PC-9 (cell line): ENCODE data around the gene ADAP1. TPM values are rescaled to one million over a fixed set of nuclear protein-coding genes. Genes with fewer than 3 reads are reported as not detected.
A peak's percentile ranks its signal among the peaks of the same experiment; 100 is the strongest.

ENCODE experiments used
- BruUV-seq: library from RNA; stranded (reverse); fragments of 400-500 nt; replicated peaks from 2 replicates; lab custom pipeline; 2021; lab: Mats Ljungman, UMichigan
- CTCF ChIA-PET: fragments of 300-600 bp; sonication (Branson Sonifier 250); formaldehyde crosslinking; loops from one replicate; lab custom pipeline; 2022; ENCODE audit warnings: antibody characterized with exemption; lab: Charles Lee
- POLR2A ChIA-PET: fragments of 300-600 bp; sonication (Branson Sonifier 250); formaldehyde crosslinking; loops from one replicate; lab custom pipeline; 2022; ENCODE audit warnings: antibody characterized with exemption; ENCODE audit not compliant: unreplicated experiment; lab: Charles Lee
- DNase-seq, 2 experiments: peaks; one replicate each; pipeline versions ENCODE4 v3.0.0 to v3.0.0-alpha.2; 2015 to 2022; ENCODE audit warnings: mixed read lengths in 1 of 2
- H2AFZ ChIP-seq: fragments of 200-600 bp; sonication (generic); 2 replicates; pipeline ENCODE4 v1.8.1; 2017; ENCODE audit warnings: antibody characterized with exemption
- H3F3A ChIP-seq: fragments of 200-600 bp; sonication (generic); 2 replicates; pipeline ENCODE4 v1.8.1; 2017; ENCODE audit warnings: antibody characterized with exemption, mild to moderate bottlenecking, low read depth; ENCODE audit not compliant: insufficient read depth
- H3K27ac ChIP-seq: fragments of 200-600 bp; sonication (generic); 2 replicates; pipeline ENCODE4 v1.6.1; 2016; ENCODE audit warnings: mixed run types
- H3K27me3 ChIP-seq: fragments of 200-600 bp; sonication (generic); 2 replicates; pipeline ENCODE4 v1.6.1; 2016; ENCODE audit warnings: low read depth, mixed run types; ENCODE audit not compliant: insufficient read depth
- H3K36me3 ChIP-seq: fragments of 200-600 bp; sonication (generic); 2 replicates; pipeline ENCODE4 v1.6.1; 2016; ENCODE audit warnings: low read depth, mixed run types
- H3K4me1 ChIP-seq: fragments of 200-600 bp; sonication (generic); replicated peaks from 2 replicates; pipeline ENCODE4 v1.6.1; 2016; ENCODE audit warnings: mixed run types; ENCODE audit not compliant: insufficient read depth
- H3K4me2 ChIP-seq: fragments of 200-600 bp; sonication (generic); 2 replicates; pipeline ENCODE4 v1.6.1; 2017; ENCODE audit warnings: mixed run types
- H3K4me3 ChIP-seq: fragments of 200-600 bp; sonication (generic); 2 replicates; pipeline ENCODE4 v1.6.1; 2016; ENCODE audit warnings: mixed run types
- H3K79me2 ChIP-seq: fragments of 200-600 bp; sonication (generic); 2 replicates; pipeline ENCODE4 v1.6.1; 2017; ENCODE audit warnings: low read depth, mixed run types
- H3K9me2 ChIP-seq: fragments of 200-600 bp; sonication (generic); 2 replicates; pipeline ENCODE4 v1.8.1; 2017; ENCODE audit warnings: mild to moderate bottlenecking; ENCODE audit not compliant: insufficient read depth
- H3K9me3 ChIP-seq: fragments of 200-600 bp; sonication (generic); 2 replicates; pipeline ENCODE4 v1.8.1; 2016; ENCODE audit warnings: low read depth; ENCODE audit not compliant: insufficient read depth
- H4K20me1 ChIP-seq: fragments of 200-600 bp; sonication (generic); 2 replicates; pipeline ENCODE4 v1.8.1; 2017; ENCODE audit not compliant: insufficient read depth
- CTCF ChIP-seq: fragments of 200-600 bp; sonication (generic); conservative IDR thresholded peaks from 2 replicates; pipeline ENCODE4 v1.6.1; 2017; ENCODE audit warnings: mixed run types, antibody characterized with exemption, mild to moderate bottlenecking, moderate library complexity
- EZH2 ChIP-seq: fragments of 200-600 bp; sonication (generic); IDR thresholded peaks from 2 replicates; pipeline ENCODE4 v1.8.0; 2017; ENCODE audit warnings: antibody characterized with exemption, low read depth
- intact Hi-C: fragments of 100-400 bp; cut with micrococcal nuclease; formaldehyde crosslinking; loops from one replicate; pipeline ENCODE4 v1.10.0; 2022; ENCODE audit not compliant: unreplicated experiment
- total RNA-seq: library from RNA; stranded (reverse); gene quantifications from 2 replicates; pipeline ENCODE4 v1.2.3, GENCODE V29; 2021

The ADAP1 gene
- total RNA-seq, 1 experiment from 2014 or later = 73.9 TPM

GRCh38 chr7:920351-921070, 34.0 kb downstream of the ADAP1 start:
- Histone ChIP-seq H3K27me3 (no peaks in the 10 kb centered on the region), H2AFZ (no peak overlapping the region), H3K4me1 (no peaks in the 10 kb centered on the region), H3K4me3 (no peak overlapping the region), H3K4me2 (no peak overlapping the region), H3K36me3 (no peaks in the 10 kb centered on the region), H3K79me2 (no peaks in the 10 kb centered on the region), H3K9me3 (no peaks in the 10 kb centered on the region), H3F3A (no peaks in the 10 kb centered on the region), H3K27ac (no peak overlapping the region), H3K9me2 (no peaks in the 10 kb centered on the region), H4K20me1 (no peaks in the 10 kb centered on the region)
- peak in 1 of 2 experiments; percentile 3 for DNase-seq
- ChIA-PET CTCF (no interaction called here), POLR2A (interaction anchor here (0.6 kb wide), 1 partner anchor 30 kb away, joined by 28 read pairs; no protein-coding TSS in a partner anchor)
- no TSS peak for BruUV-seq
- intact Hi-C loops = no loop called here
- TF ChIP-seq EZH2 (no peak), CTCF (no peak)

GRCh38 chr7:919924-920341, 34.5 kb downstream of the ADAP1 start:
- H3K27me3 ChIP-seq = no peaks in the 10 kb centered on the region
- BruUV-seq = no TSS peak
- no peaks in the 10 kb centered on the region for H3F3A ChIP-seq
- CTCF ChIA-PET = no interaction called here
- peak in 1 of 2 experiments; percentile 0 for DNase-seq
- H2AFZ ChIP-seq = no peak overlapping the region
- H3K79me2 ChIP-seq = no peaks in the 10 kb centered on the region
- no peak overlapping the region for H3K4me2 ChIP-seq
- H3K4me3 ChIP-seq = no peak overlapping the region
- no peaks in the 10 kb centered on the region for H4K20me1 ChIP-seq
- no peaks in the 10 kb centered on the region for H3K9me3 ChIP-seq
- no peaks in the 10 kb centered on the region for H3K9me2 ChIP-seq
- TF ChIP-seq CTCF = no peak
- TF ChIP-seq EZH2 = no peak
- no peak overlapping the region for H3K27ac ChIP-seq
- POLR2A ChIA-PET = interaction anchor here (0.6 kb wide), 1 partner anchor 30 kb away, joined by 28 read pairs; no protein-coding TSS in a partner anchor
- intact Hi-C loops = no loop called here
- no peaks in the 10 kb centered on the region for H3K4me1 ChIP-seq
- H3K36me3 ChIP-seq = no peaks in the 10 kb centered on the region

- H4K20me1 ChIP-seq = no peaks in the 10 kb centered on the region
- H2AFZ ChIP-seq = no peak overlapping the region
- H3K9me3 ChIP-seq = no peaks in the 10 kb centered on the region
- no TSS peak for BruUV-seq
- H3K4me2 ChIP-seq = no peak overlapping the region
- H3K36me3 ChIP-seq = no peaks in the 10 kb centered on the region
- DNase-seq = no peak
- POLR2A ChIA-PET = no interaction called here
- H3K27ac ChIP-seq = no peak overlapping the region
- CTCF ChIA-PET = no interaction called here
- H3K79me2 ChIP-seq = no peaks in the 10 kb centered on the region
- intact Hi-C loops = no loop called here
- peaks cover 1% of the 10 kb centered on the region; the same call in 1 of the 2 replicates for H3F3A ChIP-seq
- no peaks in the 10 kb centered on the region for H3K27me3 ChIP-seq
- H3K4me1 ChIP-seq = peaks cover 8% of the 10 kb centered on the region
- H3K4me3 ChIP-seq = no peak overlapping the region
- H3K9me2 ChIP-seq = no peaks in the 10 kb centered on the region
- no peak for TF ChIP-seq EZH2
- TF ChIP-seq CTCF = no peak
Observed at GRCh38 chr7:919114-919442, 35.4 kb downstream of the ADAP1 start.
